ENCODE results near the gene IRGC. TPM values are rescaled to one million over a fixed set of nuclear protein-coding genes. Genes with fewer than 3 reads are reported as not detected.

IRGC gene
- total RNA-seq, 2 donors from 2014 or later = 15.7 TPM; not detected in 1

- intact Hi-C loops (cut with DNase I) = no loop called here
- Histone ChIP-seq H3K4me3 (no peak overlapping the region), H3K27me3 (replicated peaks; ENCODE audit: insufficient read depth) (no peaks in the 10 kb centered on the region), H3K36me3 (peaks cover 7 to 13% of the 10 kb centered on the region in 2 donors), H3K9me3 (no peaks in the 10 kb centered on the region), H3K27ac (peak overlapping the region; percentile 68 to 69), H3K4me1 (replicated peaks) (no peaks in the 10 kb centered on the region)
- TF ChIP-seq CTCF (IDR thresholded peaks at IDR 0.05) (no peak), POLR2AphosphoS5 (IDR thresholded peaks at IDR 0.05) (peak; percentile 29)
- DNase-seq (ENCODE audit: low spot score) = peak; percentile 72
- 62% methylated on average over 16 of the region's 16 CpGs for WGBS
Measured at GRCh38 chr19:43739439-43740235, 23.8 kb downstream of the IRGC start.

GRCh38 chr19:43741075-43741825 is 25.4 kb downstream of the IRGC start:
- Histone ChIP-seq H3K4me3 (no peak overlapping the region), H3K9me3 (no peaks in the 10 kb centered on the region), H3K4me1 (replicated peaks) (no peaks in the 10 kb centered on the region), H3K27me3 (replicated peaks; ENCODE audit: insufficient read depth) (no peaks in the 10 kb centered on the region), H3K27ac (peak overlapping the region; percentile 68 to 69), H3K36me3 (peaks cover 7 to 11% of the 10 kb centered on the region in 2 donors)
- TF ChIP-seq CTCF (IDR thresholded peaks at IDR 0.05) (no peak), POLR2A (IDR thresholded peaks at IDR 0.05) (no peak), POLR2AphosphoS5 (IDR thresholded peaks at IDR 0.05) (no peak)
- DNase-seq (ENCODE audit: low spot score) = no peak
- intact Hi-C loops (cut with DNase I) = no loop called here
- 88% methylated on average over 10 of the region's 10 CpGs for WGBS

DNA sequence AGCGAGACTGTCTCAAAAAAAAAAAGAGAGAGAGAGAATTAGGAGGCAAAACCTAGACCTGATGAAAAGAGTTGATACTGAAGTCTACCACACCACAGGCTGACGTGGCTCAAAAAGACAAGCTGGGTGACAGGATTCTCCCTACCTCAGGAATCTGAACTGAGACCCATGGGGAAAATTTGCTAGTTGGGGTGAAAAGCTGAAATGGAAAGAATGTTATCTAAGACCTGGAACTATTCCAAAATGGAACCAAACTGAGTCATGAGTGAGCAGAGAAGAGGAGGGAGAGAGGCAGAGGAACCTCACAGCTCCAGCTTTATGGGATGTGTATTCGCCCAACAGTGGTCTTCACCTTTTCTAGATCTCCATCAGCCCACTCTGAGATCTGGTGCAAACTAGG is 27.2 kb downstream of the IRGC start:
- H3K36me3 ChIP-seq = peaks cover 4 to 9% of the 10 kb centered on the region in 2 donors
- 90% methylated on average over 3 of the region's 3 CpGs for WGBS

GRCh38 chr19:43747557-43748204 is 31.8 kb downstream of the IRGC start:
- intact Hi-C loops (cut with DNase I) = no loop called here
- WGBS = 87% methylated on average over 14 of the region's 16 CpGs
- DNase-seq (ENCODE audit: low spot score) = no peak
- TF ChIP-seq POLR2AphosphoS5 (IDR thresholded peaks at IDR 0.05) (no peak), CTCF (IDR thresholded peaks at IDR 0.05) (no peak), POLR2A (IDR thresholded peaks at IDR 0.05) (no peak)
- Histone ChIP-seq H3K36me3 (peaks cover 4 to 7% of the 10 kb centered on the region in 2 donors), H3K27me3 (replicated peaks; ENCODE audit: insufficient read depth) (no peaks in the 10 kb centered on the region), H3K9me3 (no peaks in the 10 kb centered on the region), H3K27ac (no peak overlapping the region), H3K4me1 (replicated peaks) (no peaks in the 10 kb centered on the region), H3K4me3 (no peak overlapping the region)

More for the DNA sequence above, 27.2 kb downstream of the IRGC start:
- Histone ChIP-seq H3K27me3 (replicated peaks; ENCODE audit: insufficient read depth) (no peaks in the 10 kb centered on the region), H3K9me3 (no peaks in the 10 kb centered on the region), H3K27ac (no peak overlapping the region), H3K4me3 (no peak overlapping the region), H3K4me1 (replicated peaks) (no peaks in the 10 kb centered on the region)
- no peak for DNase-seq (ENCODE audit: low spot score)
- intact Hi-C loops (cut with DNase I) = no loop called here
- TF ChIP-seq POLR2AphosphoS5 (IDR thresholded peaks at IDR 0.05) = no peak
- no peak for TF ChIP-seq CTCF (IDR thresholded peaks at IDR 0.05)
- TF ChIP-seq POLR2A (IDR thresholded peaks at IDR 0.05) = no peak
